Endothelial cell of umbilical vein (primary cell): Measurements from ENCODE around the gene KCNMB2. TPM values are rescaled to one million over a fixed set of nuclear protein-coding genes. Genes with fewer than 3 reads are reported as not detected.

Experiments used
- BruUV-seq: library from RNA; stranded (reverse); fragments of 400-500 nt; replicated peaks from 2 replicates; lab custom pipeline; 2021; lab: Mats Ljungman, UMichigan
- CTCF ChIA-PET: fragments of 300-600, 350-600 bp; sonication (Branson Sonifier 250); formaldehyde crosslinking; loops from one replicate; lab custom pipeline; 2021; ENCODE audit warnings: antibody characterized with exemption, inconsistent platforms; lab: Charles Lee
- POLR2A ChIA-PET: fragments of 300-600, 350-600 bp; sonication (Branson Sonifier 250); formaldehyde crosslinking; loops from one replicate; lab custom pipeline; 2021; ENCODE audit warnings: antibody characterized with exemption, inconsistent platforms; lab: Charles Lee
- DNase-seq: peaks from one replicate; pipeline ENCODE4 v3.0.0-alpha.2; 2011; ENCODE audit warnings: low read depth, low spot score
- FAIRE-seq: peaks from 2 replicates; lab custom pipeline; 2011; peaks lifted over from hg19 to GRCh38; lab: Jason Lieb, UNC
- H2AFZ ChIP-seq: 2 replicates; pipeline ENCODE4 v1.6.0; 2012; ENCODE audit warnings: low read depth, low read length, control low read depth, inconsistent platforms
- H3K27ac ChIP-seq: 2 replicates; pipeline ENCODE4 v1.5.1; 2011; ENCODE audit warnings: low read depth, mild to moderate bottlenecking, control low read depth, low read length, moderate library complexity; ENCODE audit not compliant: insufficient read depth
- H3K27me3 ChIP-seq, 2 experiments: 2 replicates each; pipeline versions ENCODE4 v1.6.0 to v1.6.1; 2011; ENCODE audit warnings: low read length in 2 of 2, mixed read lengths in 1 of 2; ENCODE audit not compliant: control insufficient read depth in 2 of 2, insufficient read depth in 2 of 2
- H3K36me3 ChIP-seq, 2 experiments: 2 replicates in 1 of 2; 3 replicates in 1 of 2; pipeline ENCODE4 v1.5.1; 2011; ENCODE audit warnings: low read length in 2 of 2, mild to moderate bottlenecking in 1 of 2, moderate library complexity in 1 of 2; ENCODE audit not compliant: control insufficient read depth in 2 of 2, insufficient read depth in 2 of 2; ENCODE audit errors: extremely low read depth in 1 of 2
- H3K4me1 ChIP-seq: 3 replicates; pipeline ENCODE4 v1.5.1; 2011; ENCODE audit warnings: mild to moderate bottlenecking, low read length; ENCODE audit not compliant: control insufficient read depth, insufficient read depth; ENCODE audit errors: extremely low read depth
- H3K4me2 ChIP-seq: 2 replicates; pipeline ENCODE4 v1.6.1; 2011; ENCODE audit warnings: low read length, control low read depth, mixed read lengths; ENCODE audit not compliant: insufficient read depth
- H3K4me3 ChIP-seq, 3 experiments: fragments of 200-600 bp in 1 of 3; sonication (generic), shearing (Covaris generic) in 1 of 3; replicated peaks in 1 of 3; 2 replicates each; pipeline ENCODE4 v1.5.1; 2011 to 2016; ENCODE audit warnings: control low read depth in 3 of 3, low read length in 3 of 3, mild to moderate bottlenecking in 2 of 3, inconsistent platforms in 1 of 3, low read depth in 1 of 3, moderate library complexity in 1 of 3; ENCODE audit not compliant: insufficient read depth in 1 of 3
- H3K79me2 ChIP-seq: 2 replicates; pipeline ENCODE4 v1.6.0; 2012; ENCODE audit warnings: low read length, inconsistent platforms; ENCODE audit not compliant: control insufficient read depth, insufficient read depth
- H3K9ac ChIP-seq: replicated peaks from 2 replicates; pipeline ENCODE3; 2011; ENCODE audit warnings: low read length, control low read depth; ENCODE audit not compliant: insufficient read depth; ENCODE audit errors: extremely low read depth
- H3K9me1 ChIP-seq: replicated peaks from 3 replicates; pipeline ENCODE4 v1.6.0; 2011; ENCODE audit warnings: mild to moderate bottlenecking, low read length; ENCODE audit not compliant: control insufficient read depth, insufficient read depth; ENCODE audit errors: extremely low read depth
- H3K9me3 ChIP-seq: replicated peaks from 2 replicates; pipeline ENCODE4 v1.5.1; 2012; ENCODE audit warnings: low read length, inconsistent platforms; ENCODE audit not compliant: control insufficient read depth, insufficient read depth
- H4K20me1 ChIP-seq: replicated peaks from 2 replicates; pipeline ENCODE3; 2011; ENCODE audit warnings: mild to moderate bottlenecking, low read length; ENCODE audit not compliant: control insufficient read depth, insufficient read depth; ENCODE audit errors: extremely low read depth
- CTCF ChIP-seq, 2 donors: IDR thresholded peaks; 1 replicate in 1 of 2; 2 replicates in 1 of 2; pipeline ENCODE4 v1.5.1; 2011; ENCODE audit warnings: low read length in 2 of 2, mild to moderate bottlenecking in 2 of 2, moderate library complexity in 2 of 2, control low read depth in 1 of 2, inconsistent platforms in 1 of 2, low read depth in 1 of 2; ENCODE audit not compliant: insufficient read depth in 1 of 2; ENCODE audit errors: extremely low read depth in 1 of 2
- EZH2 ChIP-seq: IDR thresholded peaks from 2 replicates; pipeline ENCODE4 v1.6.1; 2012; ENCODE audit warnings: borderline replicate concordance, low read depth, mild to moderate bottlenecking, moderate library complexity, low read length, inconsistent platforms; ENCODE audit not compliant: severe bottlenecking
- FOS ChIP-seq: IDR thresholded peaks from 2 replicates; pipeline ENCODE4 v1.6.1; 2011; ENCODE audit warnings: mild to moderate bottlenecking, low read length, moderate library complexity, borderline replicate concordance; ENCODE audit not compliant: insufficient read depth
- GATA2 ChIP-seq: IDR thresholded peaks from 2 replicates; pipeline ENCODE4 v1.7.0; 2011; ENCODE audit warnings: low read depth, mild to moderate bottlenecking, moderate library complexity, mixed read lengths, low read length; ENCODE audit not compliant: insufficient read length, insufficient read depth
- JUN ChIP-seq: IDR thresholded peaks from 2 replicates; pipeline ENCODE4 v1.6.1; 2011; ENCODE audit warnings: borderline replicate concordance, low read depth; ENCODE audit not compliant: insufficient read length, insufficient read depth
- MAX ChIP-seq: IDR thresholded peaks from 2 replicates; pipeline ENCODE4 v1.6.1; 2011; ENCODE audit not compliant: insufficient read depth, insufficient read length
- MYC ChIP-seq: IDR thresholded peaks from one replicate; pipeline ENCODE4 v1.6.1; 2011; ENCODE audit warnings: mild to moderate bottlenecking, low read depth, low read length
- POLR2A ChIP-seq: IDR thresholded peaks from 2 replicates; pipeline ENCODE4 v1.6.1; 2012; ENCODE audit warnings: low read depth, mild to moderate bottlenecking, control low read depth, low read length
- POLR2AphosphoS5 ChIP-seq: IDR thresholded peaks from 2 replicates; pipeline ENCODE4 v1.6.1; 2012; ENCODE audit warnings: low read depth, mild to moderate bottlenecking, control low read depth, low read length, moderate library complexity; ENCODE audit not compliant: insufficient read depth
- dilution Hi-C: fragments of 300-500 bp; cut with MboI; formaldehyde crosslinking; loops from one replicate; pipeline ENCODE4 v1.15.0; 2019; ENCODE audit warnings: low sequenced_read_pairs; ENCODE audit not compliant: extremely low pct_ligation_motif_present
- intact Hi-C: fragments of 100-400 bp; cut with micrococcal nuclease; formaldehyde crosslinking; loops from one replicate; pipeline ENCODE4 v1.10.0; 2022
- polyA plus RNA-seq, 4 experiments: library from polyadenylated mRNA; depleted of rRNA in 3 of 4; stranded (reverse) in 3 of 4; unstranded in 1 of 4; fragments of >200 nt; gene quantifications; 2 replicates each; pipeline versions ENCODE4 v1.2.1 to v1.2.3, GENCODE V29; 2011 to 2012; ENCODE audit warnings: missing spikeins in 1 of 4
- total RNA-seq: library from RNA; stranded (reverse); gene quantifications from 2 replicates; pipeline ENCODE4 v1.2.3, GENCODE V29; 2021

KCNMB2 gene
- total and polyA plus RNA-seq, 2 donors (not counting 3 experiments of a cell fraction or from before 2014, with no cell fraction given), result not detected

DNA sequence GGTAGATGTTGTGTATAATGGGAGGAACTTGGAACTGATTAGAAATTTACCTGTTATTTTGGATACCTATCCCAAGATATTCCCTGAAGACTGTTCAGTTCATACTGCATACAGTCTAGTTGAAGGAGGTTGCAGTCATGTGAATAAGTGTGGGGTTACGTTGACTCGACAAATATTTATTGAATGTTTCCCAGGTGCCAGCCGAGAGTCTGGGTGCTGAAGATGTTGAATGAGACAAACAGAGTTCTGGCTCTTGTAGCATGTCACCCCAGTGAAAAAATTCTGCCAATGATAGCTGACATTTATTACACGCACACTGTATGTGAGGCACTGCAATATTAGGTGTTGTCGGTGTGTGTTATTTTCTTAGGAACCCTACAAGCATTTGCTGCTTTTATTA, 176.0 kb downstream of the KCNMB2 start:
- H3K9me1 ChIP-seq, result no peaks in the 10 kb centered on the region
- H3K79me2 ChIP-seq, result no peaks in the 10 kb centered on the region
- no peaks in the 10 kb centered on the region for H4K20me1 ChIP-seq
- no peak overlapping the region for H3K4me2 ChIP-seq
- dilution Hi-C loops, result no loop called here
- CTCF ChIA-PET, result no interaction called here
- no peak overlapping the region for H2AFZ ChIP-seq
- BruUV-seq, result no TSS peak
- H3K4me3 ChIP-seq, result no peak overlapping the region
- no peaks in the 10 kb centered on the region for H3K36me3 ChIP-seq
- H3K27ac ChIP-seq, result no peak overlapping the region
- FAIRE-seq (no peak), DNase-seq (no peak)
- H3K9ac ChIP-seq, result no peak overlapping the region
- intact Hi-C loops, result no loop called here
- H3K4me1 ChIP-seq, result no peaks in the 10 kb centered on the region
- H3K9me3 ChIP-seq, result no peaks in the 10 kb centered on the region
- no peak for TF ChIP-seq GATA2
- no peak for TF ChIP-seq MAX
- TF ChIP-seq CTCF (IDR thresholded peaks at IDR 0.05; ENCODE audit: extremely low read depth in 1 of 2, insufficient read depth in 1 of 2, low read depth in 1 of 2, low read length in 2 of 2), result no peak
- H3K27me3 ChIP-seq, result no peaks in the 10 kb centered on the region
- POLR2A ChIA-PET, result no interaction called here

- Histone ChIP-seq H3K4me1 (no peaks in the 10 kb centered on the region), H3K27me3 (no peaks in the 10 kb centered on the region), H3K27ac (no peak overlapping the region), H3K9me3 (no peaks in the 10 kb centered on the region), H3K4me3 (no peak overlapping the region), H3K9ac (no peak overlapping the region), H3K79me2 (no peaks in the 10 kb centered on the region), H4K20me1 (no peaks in the 10 kb centered on the region), H3K4me2 (no peak overlapping the region), H2AFZ (no peak overlapping the region), H3K9me1 (no peaks in the 10 kb centered on the region), H3K36me3 (no peaks in the 10 kb centered on the region)
- ChIA-PET CTCF (no interaction called here), POLR2A (no interaction called here)
- no peak for DNase-seq
- BruUV-seq, result no TSS peak
- no peak for FAIRE-seq
- intact Hi-C loops, result no loop called here
- TF ChIP-seq EZH2 (no peak), FOS (no peak), JUN (no peak), MYC (no peak), GATA2 (no peak), CTCF (IDR thresholded peaks at IDR 0.05; ENCODE audit: extremely low read depth in 1 of 2, insufficient read depth in 1 of 2, low read depth in 1 of 2, low read length in 2 of 2) (no peak), POLR2A (no peak), POLR2AphosphoS5 (no peak), MAX (no peak)
- dilution Hi-C loops, result no loop called here
Measured at GRCh38 chr3:178714925-178715832, 178.9 kb downstream of the KCNMB2 start.
